Endothelial cell of umbilical vein (primary cell): ENCODE measurements around the gene FPGS. TPM values are rescaled to one million over a fixed set of nuclear protein-coding genes. Genes with fewer than 3 reads are reported as not detected.

ENCODE experiments used
- BruUV-seq: library from RNA; stranded (reverse); fragments of 400-500 nt; replicated peaks from 2 replicates; lab custom pipeline; 2021; lab: Mats Ljungman, UMichigan
- CTCF ChIA-PET: fragments of 300-600, 350-600 bp; sonication (Branson Sonifier 250); formaldehyde crosslinking; loops from one replicate; lab custom pipeline; 2021; ENCODE audit warnings: antibody characterized with exemption, inconsistent platforms; lab: Charles Lee
- POLR2A ChIA-PET: fragments of 300-600, 350-600 bp; sonication (Branson Sonifier 250); formaldehyde crosslinking; loops from one replicate; lab custom pipeline; 2021; ENCODE audit warnings: antibody characterized with exemption, inconsistent platforms; lab: Charles Lee
- DNase-seq: peaks from one replicate; pipeline ENCODE4 v3.0.0-alpha.2; 2011; ENCODE audit warnings: low read depth, low spot score
- FAIRE-seq: peaks from 2 replicates; lab custom pipeline; 2011; peaks lifted over from hg19 to GRCh38; lab: Jason Lieb, UNC
- H2AFZ ChIP-seq: 2 replicates; pipeline ENCODE4 v1.6.0; 2012; ENCODE audit warnings: low read depth, low read length, control low read depth, inconsistent platforms
- H3K27ac ChIP-seq: 2 replicates; pipeline ENCODE4 v1.5.1; 2011; ENCODE audit warnings: low read depth, mild to moderate bottlenecking, control low read depth, low read length, moderate library complexity; ENCODE audit not compliant: insufficient read depth
- H3K27me3 ChIP-seq, 2 experiments: 2 replicates each; pipeline versions ENCODE4 v1.6.0 to v1.6.1; 2011; ENCODE audit warnings: low read length in 2 of 2, mixed read lengths in 1 of 2; ENCODE audit not compliant: control insufficient read depth in 2 of 2, insufficient read depth in 2 of 2
- H3K36me3 ChIP-seq, 2 experiments: 2 replicates in 1 of 2; 3 replicates in 1 of 2; pipeline ENCODE4 v1.5.1; 2011; ENCODE audit warnings: low read length in 2 of 2, mild to moderate bottlenecking in 1 of 2, moderate library complexity in 1 of 2; ENCODE audit not compliant: control insufficient read depth in 2 of 2, insufficient read depth in 2 of 2; ENCODE audit errors: extremely low read depth in 1 of 2
- H3K4me1 ChIP-seq: 3 replicates; pipeline ENCODE4 v1.5.1; 2011; ENCODE audit warnings: mild to moderate bottlenecking, low read length; ENCODE audit not compliant: control insufficient read depth, insufficient read depth; ENCODE audit errors: extremely low read depth
- H3K4me2 ChIP-seq: 2 replicates; pipeline ENCODE4 v1.6.1; 2011; ENCODE audit warnings: low read length, control low read depth, mixed read lengths; ENCODE audit not compliant: insufficient read depth
- H3K4me3 ChIP-seq, 3 experiments: fragments of 200-600 bp in 1 of 3; sonication (generic), shearing (Covaris generic) in 1 of 3; replicated peaks in 1 of 3; 2 replicates each; pipeline ENCODE4 v1.5.1; 2011 to 2016; ENCODE audit warnings: control low read depth in 3 of 3, low read length in 3 of 3, mild to moderate bottlenecking in 2 of 3, inconsistent platforms in 1 of 3, low read depth in 1 of 3, moderate library complexity in 1 of 3; ENCODE audit not compliant: insufficient read depth in 1 of 3
- H3K79me2 ChIP-seq: 2 replicates; pipeline ENCODE4 v1.6.0; 2012; ENCODE audit warnings: low read length, inconsistent platforms; ENCODE audit not compliant: control insufficient read depth, insufficient read depth
- H3K9ac ChIP-seq: replicated peaks from 2 replicates; pipeline ENCODE3; 2011; ENCODE audit warnings: low read length, control low read depth; ENCODE audit not compliant: insufficient read depth; ENCODE audit errors: extremely low read depth
- H3K9me1 ChIP-seq: replicated peaks from 3 replicates; pipeline ENCODE4 v1.6.0; 2011; ENCODE audit warnings: mild to moderate bottlenecking, low read length; ENCODE audit not compliant: control insufficient read depth, insufficient read depth; ENCODE audit errors: extremely low read depth
- H3K9me3 ChIP-seq: replicated peaks from 2 replicates; pipeline ENCODE4 v1.5.1; 2012; ENCODE audit warnings: low read length, inconsistent platforms; ENCODE audit not compliant: control insufficient read depth, insufficient read depth
- H4K20me1 ChIP-seq: replicated peaks from 2 replicates; pipeline ENCODE3; 2011; ENCODE audit warnings: mild to moderate bottlenecking, low read length; ENCODE audit not compliant: control insufficient read depth, insufficient read depth; ENCODE audit errors: extremely low read depth
- EZH2 ChIP-seq: IDR thresholded peaks from 2 replicates; pipeline ENCODE4 v1.6.1; 2012; ENCODE audit warnings: borderline replicate concordance, low read depth, mild to moderate bottlenecking, moderate library complexity, low read length, inconsistent platforms; ENCODE audit not compliant: severe bottlenecking
- FOS ChIP-seq: IDR thresholded peaks from 2 replicates; pipeline ENCODE4 v1.6.1; 2011; ENCODE audit warnings: mild to moderate bottlenecking, low read length, moderate library complexity, borderline replicate concordance; ENCODE audit not compliant: insufficient read depth
- GATA2 ChIP-seq: IDR thresholded peaks from 2 replicates; pipeline ENCODE4 v1.7.0; 2011; ENCODE audit warnings: low read depth, mild to moderate bottlenecking, moderate library complexity, mixed read lengths, low read length; ENCODE audit not compliant: insufficient read length, insufficient read depth
- JUN ChIP-seq: IDR thresholded peaks from 2 replicates; pipeline ENCODE4 v1.6.1; 2011; ENCODE audit warnings: borderline replicate concordance, low read depth; ENCODE audit not compliant: insufficient read length, insufficient read depth
- MYC ChIP-seq: IDR thresholded peaks from one replicate; pipeline ENCODE4 v1.6.1; 2011; ENCODE audit warnings: mild to moderate bottlenecking, low read depth, low read length
- POLR2A ChIP-seq: IDR thresholded peaks from 2 replicates; pipeline ENCODE4 v1.6.1; 2012; ENCODE audit warnings: low read depth, mild to moderate bottlenecking, control low read depth, low read length
- POLR2AphosphoS5 ChIP-seq: IDR thresholded peaks from 2 replicates; pipeline ENCODE4 v1.6.1; 2012; ENCODE audit warnings: low read depth, mild to moderate bottlenecking, control low read depth, low read length, moderate library complexity; ENCODE audit not compliant: insufficient read depth
- dilution Hi-C: fragments of 300-500 bp; cut with MboI; formaldehyde crosslinking; loops from one replicate; pipeline ENCODE4 v1.15.0; 2019; ENCODE audit warnings: low sequenced_read_pairs; ENCODE audit not compliant: extremely low pct_ligation_motif_present
- intact Hi-C: fragments of 100-400 bp; cut with micrococcal nuclease; formaldehyde crosslinking; loops from one replicate; pipeline ENCODE4 v1.10.0; 2022
- polyA plus RNA-seq, 4 experiments: library from polyadenylated mRNA; depleted of rRNA in 3 of 4; stranded (reverse) in 3 of 4; unstranded in 1 of 4; fragments of >200 nt; gene quantifications; 2 replicates each; pipeline versions ENCODE4 v1.2.1 to v1.2.3, GENCODE V29; 2011 to 2012; ENCODE audit warnings: missing spikeins in 1 of 4
- total RNA-seq: library from RNA; stranded (reverse); gene quantifications from 2 replicates; pipeline ENCODE4 v1.2.3, GENCODE V29; 2021
- TF ChIP-seq, protein P1 (sequence below): IDR thresholded peaks from 2 replicates; pipeline ENCODE4 v1.6.1; 2011; ENCODE audit not compliant: insufficient read depth, insufficient read length
- TF ChIP-seq, protein P2 (sequence below), 2 donors: IDR thresholded peaks; 1 replicate in 1 of 2; 2 replicates in 1 of 2; pipeline ENCODE4 v1.5.1; 2011; ENCODE audit warnings: low read length in 2 of 2, mild to moderate bottlenecking in 2 of 2, moderate library complexity in 2 of 2, control low read depth in 1 of 2, inconsistent platforms in 1 of 2, low read depth in 1 of 2; ENCODE audit not compliant: insufficient read depth in 1 of 2; ENCODE audit errors: extremely low read depth in 1 of 2

The FPGS gene
- total and polyA plus RNA-seq, 2 donors (not counting 3 experiments of a cell fraction or from before 2014, with no cell fraction given), result 77.7 to 90.2 TPM

DNA sequence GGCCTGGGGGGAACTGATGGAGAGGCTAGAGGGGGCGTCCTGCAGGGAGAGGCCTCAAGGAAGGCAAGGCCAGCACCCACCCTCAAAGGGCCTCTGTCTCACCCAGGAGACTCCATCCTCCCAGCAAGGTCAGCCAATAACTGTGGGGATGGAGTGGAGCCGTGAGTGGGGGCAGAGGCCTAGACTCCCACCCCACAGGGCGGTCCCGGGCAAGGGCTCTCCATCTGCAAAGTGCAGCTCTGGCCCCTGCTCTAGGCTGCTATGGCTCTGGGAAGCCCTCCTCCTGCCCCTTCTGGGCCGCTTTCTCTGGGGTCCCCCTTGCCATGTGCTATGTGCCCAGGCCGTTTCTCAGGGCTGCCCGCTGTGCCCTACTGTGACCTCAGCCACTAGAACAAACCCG is 14.0 kb downstream of the FPGS start:
- no peaks in the 10 kb centered on the region for H3K9me3 ChIP-seq
- POLR2A ChIA-PET, result interaction anchor here (1.2 kb wide), 1 partner anchor 46 kb away, joined by 3 read pairs; no protein-coding TSS in a partner anchor
- no TSS peak for BruUV-seq
- H3K27ac ChIP-seq, result no peak overlapping the region
- no peaks in the 10 kb centered on the region for H3K27me3 ChIP-seq
- no peak for TF ChIP-seq POLR2AphosphoS5
- TF ChIP-seq JUN, result no peak
- H3K4me3 ChIP-seq, result no peak overlapping the region
- H2AFZ ChIP-seq, result no peak overlapping the region
- H3K79me2 ChIP-seq, result peaks cover 15% of the 10 kb centered on the region
- H3K36me3 ChIP-seq, result peaks cover 33 to 65% of the 10 kb centered on the region in 2 experiments
- DNase-seq, result no peak
- dilution Hi-C loops (no loop called here), intact Hi-C loops (loop anchor here (2.0 kb wide), 1 partner anchor 54 kb away; no protein-coding TSS in a partner anchor)
- no peaks in the 10 kb centered on the region for H3K9me1 ChIP-seq
- FAIRE-seq, result peak; percentile 8
- no peaks in the 10 kb centered on the region for H4K20me1 ChIP-seq
- no peak overlapping the region for H3K4me2 ChIP-seq
- CTCF ChIA-PET, result interaction anchor here (1.2 to 8.4 kb wide), 5 partner anchors 11 to 104 kb away, joined by 4 to 76 read pairs (median 6); partner anchors contain the start of genes ENG and TOR2A
- H3K9ac ChIP-seq, result no peak overlapping the region
- peaks cover 10% of the 10 kb centered on the region for H3K4me1 ChIP-seq

DNA sequence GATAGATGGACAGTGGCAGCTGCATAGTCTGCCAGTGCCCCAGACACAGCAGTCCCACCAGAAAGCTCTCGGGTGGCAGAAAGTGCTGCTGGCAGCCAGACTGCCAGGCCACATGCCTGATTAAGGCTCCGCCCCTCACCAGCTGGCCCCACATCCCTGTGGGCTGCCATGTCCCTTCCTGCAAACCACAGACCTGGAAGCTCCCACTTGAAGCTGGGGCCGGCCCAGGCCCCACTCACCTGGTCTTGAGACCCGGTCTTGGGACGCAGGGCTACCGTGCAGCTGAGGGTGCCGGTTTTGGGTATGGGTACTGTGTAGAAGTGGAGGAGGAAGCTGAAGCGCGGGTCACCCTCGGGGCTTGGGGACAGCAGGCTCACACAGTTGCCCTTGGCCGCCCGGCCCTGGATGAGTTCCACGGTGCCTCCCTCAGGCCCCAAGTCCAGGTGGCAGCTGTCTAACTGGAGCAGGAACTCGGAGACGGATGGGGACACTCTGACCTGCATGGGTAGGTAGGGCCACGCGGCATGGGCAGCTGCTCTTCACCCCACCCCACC is 15.3 kb downstream of the FPGS start:
- Histone ChIP-seq H3K36me3 (peaks cover 33 to 62% of the 10 kb centered on the region in 2 experiments), H3K9ac (no peak overlapping the region), H3K9me3 (no peaks in the 10 kb centered on the region), H3K79me2 (peaks cover 18% of the 10 kb centered on the region), H3K4me2 (no peak overlapping the region), H3K4me1 (peaks cover 10% of the 10 kb centered on the region), H3K4me3 (no peak overlapping the region), H3K27ac (no peak overlapping the region), H2AFZ (no peak overlapping the region), H4K20me1 (no peaks in the 10 kb centered on the region), H3K27me3 (no peaks in the 10 kb centered on the region), H3K9me1 (no peaks in the 10 kb centered on the region)
- FAIRE-seq (no peak), DNase-seq (no peak)
- intact Hi-C loops, result loop anchor here (2.0 kb wide), 1 partner anchor 53 kb away; no protein-coding TSS in a partner anchor
- BruUV-seq, result no TSS peak
- POLR2A ChIA-PET, result interaction anchor here (1.2 kb wide), 1 partner anchor 47 kb away, joined by 3 read pairs; no protein-coding TSS in a partner anchor
- no peak for TF ChIP-seq FOS
- TF ChIP-seq, protein P1, sequence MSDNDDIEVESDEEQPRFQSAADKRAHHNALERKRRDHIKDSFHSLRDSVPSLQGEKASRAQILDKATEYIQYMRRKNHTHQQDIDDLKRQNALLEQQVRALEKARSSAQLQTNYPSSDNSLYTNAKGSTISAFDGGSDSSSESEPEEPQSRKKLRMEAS, result no peak
- no peak for TF ChIP-seq POLR2AphosphoS5
- TF ChIP-seq, protein P2, sequence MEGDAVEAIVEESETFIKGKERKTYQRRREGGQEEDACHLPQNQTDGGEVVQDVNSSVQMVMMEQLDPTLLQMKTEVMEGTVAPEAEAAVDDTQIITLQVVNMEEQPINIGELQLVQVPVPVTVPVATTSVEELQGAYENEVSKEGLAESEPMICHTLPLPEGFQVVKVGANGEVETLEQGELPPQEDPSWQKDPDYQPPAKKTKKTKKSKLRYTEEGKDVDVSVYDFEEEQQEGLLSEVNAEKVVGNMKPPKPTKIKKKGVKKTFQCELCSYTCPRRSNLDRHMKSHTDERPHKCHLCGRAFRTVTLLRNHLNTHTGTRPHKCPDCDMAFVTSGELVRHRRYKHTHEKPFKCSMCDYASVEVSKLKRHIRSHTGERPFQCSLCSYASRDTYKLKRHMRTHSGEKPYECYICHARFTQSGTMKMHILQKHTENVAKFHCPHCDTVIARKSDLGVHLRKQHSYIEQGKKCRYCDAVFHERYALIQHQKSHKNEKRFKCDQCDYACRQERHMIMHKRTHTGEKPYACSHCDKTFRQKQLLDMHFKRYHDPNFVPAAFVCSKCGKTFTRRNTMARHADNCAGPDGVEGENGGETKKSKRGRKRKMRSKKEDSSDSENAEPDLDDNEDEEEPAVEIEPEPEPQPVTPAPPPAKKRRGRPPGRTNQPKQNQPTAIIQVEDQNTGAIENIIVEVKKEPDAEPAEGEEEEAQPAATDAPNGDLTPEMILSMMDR (IDR thresholded peaks at IDR 0.05; ENCODE audit: extremely low read depth in 1 of 2, insufficient read depth in 1 of 2, low read depth in 1 of 2, low read length in 2 of 2), result no peak
- no peak for TF ChIP-seq EZH2
- no peak for TF ChIP-seq GATA2
- TF ChIP-seq JUN, result no peak
- TF ChIP-seq POLR2A, result no peak
- TF ChIP-seq MYC, result no peak
- CTCF ChIA-PET, result interaction anchor here (0.7 to 8.4 kb wide), 7 partner anchors 10 to 103 kb away, joined by 3 to 76 read pairs (median 4); partner anchors contain the start of genes ENG and TOR2A
- dilution Hi-C loops, result no loop called here
